ENCODE measurements around the gene SLC35C1. TPM values are rescaled to one million over a fixed set of nuclear protein-coding genes. Genes with fewer than 3 reads are reported as not detected.
"Not testable (repeated sequence)": the region's sequence is repeated elsewhere in the genome, so short reads cannot be mapped to it uniquely, and the experiment has no call there.

SLC35C1 gene
- total and polyA plus RNA-seq, 4 donors = 6.5 to 11.8 (median 10.5) TPM

GRCh38 chr11:45811571-45812290, 6.8 kb downstream of the SLC35C1 start:
- H3K9me3 ChIP-seq (ENCODE audit: control insufficient read depth, low read length) = no peaks in the 10 kb centered on the region
- intact Hi-C loops (cut with DNase I) = no loop called here
- H3K4me1 ChIP-seq (ENCODE audit: control insufficient read depth in 1 of 2, insufficient read depth in 2 of 2, low read length in 2 of 2) = no peaks in the 10 kb centered on the region
- peaks cover 0 to 5% of the 10 kb centered on the region in 2 donors for H3K36me3 ChIP-seq (ENCODE audit: control insufficient read depth in 1 of 2, insufficient read depth in 2 of 2, low read length in 1 of 2)
- WGBS, 2 donors = 85 to 91% methylated on average over 8 of the region's 8 CpGs
- H3K27me3 ChIP-seq (ENCODE audit: control insufficient read depth in 1 of 2, insufficient read depth in 2 of 2, low read length in 1 of 2) = no peaks in the 10 kb centered on the region
- no peak for DNase-seq
- H3K4me3 ChIP-seq (ENCODE audit: low read length in 2 of 2) = no peak overlapping the region
- no peak overlapping the region for H3K27ac ChIP-seq (ENCODE audit: low read depth in 1 of 2, low read length in 2 of 2)
- no peak for ATAC-seq (ENCODE audit: low FRiP score)

- 75 to 77% methylated on average over 7 of the region's 7 CpGs for WGBS, 2 donors
- no peaks in the 10 kb centered on the region for H3K4me1 ChIP-seq (ENCODE audit: control insufficient read depth in 1 of 2, insufficient read depth in 2 of 2, low read length in 2 of 2)
- no peak for ATAC-seq (ENCODE audit: low FRiP score)
- no peak overlapping the region for H3K27ac ChIP-seq (ENCODE audit: low read depth in 1 of 2, low read length in 2 of 2)
- no peaks in the 10 kb centered on the region for H3K27me3 ChIP-seq (ENCODE audit: control insufficient read depth in 1 of 2, insufficient read depth in 2 of 2, low read length in 1 of 2)
- H3K36me3 ChIP-seq (ENCODE audit: control insufficient read depth in 1 of 2, insufficient read depth in 2 of 2, low read length in 1 of 2) = peaks cover 0 to 5% of the 10 kb centered on the region in 2 donors
- H3K9me3 ChIP-seq (ENCODE audit: control insufficient read depth, low read length) = no peaks in the 10 kb centered on the region
- DNase-seq = no peak
- intact Hi-C loops (cut with DNase I) = no loop called here
- no peak overlapping the region for H3K4me3 ChIP-seq (ENCODE audit: low read length in 2 of 2)
Observed at GRCh38 chr11:45812581-45813548, 7.9 kb downstream of the SLC35C1 start.

- intact Hi-C loops (cut with DNase I) = no loop called here
- Histone ChIP-seq H3K27ac (ENCODE audit: low read depth in 1 of 2, low read length in 2 of 2) (no peak overlapping the region), H3K4me3 (ENCODE audit: low read length in 2 of 2) (no peak overlapping the region), H3K36me3 (ENCODE audit: control insufficient read depth in 1 of 2, insufficient read depth in 2 of 2, low read length in 1 of 2) (peaks cover 0 to 5% of the 10 kb centered on the region in 2 donors), H3K4me1 (ENCODE audit: control insufficient read depth in 1 of 2, insufficient read depth in 2 of 2, low read length in 2 of 2) (no peaks in the 10 kb centered on the region), H3K27me3 (ENCODE audit: control insufficient read depth in 1 of 2, insufficient read depth in 2 of 2, low read length in 1 of 2) (no peaks in the 10 kb centered on the region), H3K9me3 (ENCODE audit: control insufficient read depth, low read length) (no peaks in the 10 kb centered on the region)
- 86% methylated on average over 3 of the region's 3 CpGs for WGBS, 2 donors
- ATAC-seq (ENCODE audit: low FRiP score) (no peak), DNase-seq (no peak)
Observed at GRCh38 chr11:45815747-45816146, 10.8 kb downstream of the SLC35C1 start.

- peaks cover 0 to 2% of the 10 kb centered on the region in 2 donors for H3K36me3 ChIP-seq (ENCODE audit: control insufficient read depth in 1 of 2, insufficient read depth in 2 of 2, low read length in 1 of 2)
- no peak overlapping the region for H3K27ac ChIP-seq (ENCODE audit: low read depth in 1 of 2, low read length in 2 of 2)
- ATAC-seq (ENCODE audit: low FRiP score) (no peak), DNase-seq (no peak)
- H3K4me1 ChIP-seq (ENCODE audit: control insufficient read depth in 1 of 2, insufficient read depth in 2 of 2, low read length in 2 of 2) = no peaks in the 10 kb centered on the region
- no peaks in the 10 kb centered on the region for H3K9me3 ChIP-seq (ENCODE audit: control insufficient read depth, low read length)
- H3K4me3 ChIP-seq (ENCODE audit: low read length in 2 of 2) = no peak overlapping the region
- H3K27me3 ChIP-seq (ENCODE audit: control insufficient read depth in 1 of 2, insufficient read depth in 2 of 2, low read length in 1 of 2) = no peaks in the 10 kb centered on the region
- WGBS, 2 donors = 66 to 69% methylated on average over 3 of the region's 3 CpGs
- intact Hi-C loops (cut with DNase I) = no loop called here
Observed at GRCh38 chr11:45816614-45817013, 11.7 kb downstream of the SLC35C1 start.

- ATAC-seq (ENCODE audit: low FRiP score) (no peak), DNase-seq (no peak)
- 94 to 98% methylated on average over 7 of the region's 7 CpGs for WGBS, 2 donors
- no peaks in the 10 kb centered on the region for H3K9me3 ChIP-seq (ENCODE audit: control insufficient read depth, low read length)
- H3K27me3 ChIP-seq (ENCODE audit: control insufficient read depth in 1 of 2, insufficient read depth in 2 of 2, low read length in 1 of 2) = no peaks in the 10 kb centered on the region
- no peak overlapping the region for H3K27ac ChIP-seq (ENCODE audit: low read depth in 1 of 2, low read length in 2 of 2)
- no peak overlapping the region for H3K4me3 ChIP-seq (ENCODE audit: low read length in 2 of 2)
- intact Hi-C loops (cut with DNase I) = no loop called here
- H3K4me1 ChIP-seq (ENCODE audit: control insufficient read depth in 1 of 2, insufficient read depth in 2 of 2, low read length in 2 of 2) = no peaks in the 10 kb centered on the region
- no peaks in the 10 kb centered on the region for H3K36me3 ChIP-seq (ENCODE audit: control insufficient read depth in 1 of 2, insufficient read depth in 2 of 2, low read length in 1 of 2)
Observed at GRCh38 chr11:45817191-45817590, 12.2 kb downstream of the SLC35C1 start.

GRCh38 chr11:45818961-45819605, 14.1 kb downstream of the SLC35C1 start:
- Histone ChIP-seq H3K4me3 (ENCODE audit: low read length in 2 of 2) (no peak overlapping the region), H3K4me1 (ENCODE audit: control insufficient read depth in 1 of 2, insufficient read depth in 2 of 2, low read length in 2 of 2) (no peaks in the 10 kb centered on the region), H3K27ac (ENCODE audit: low read depth in 1 of 2, low read length in 2 of 2) (no peak overlapping the region), H3K9me3 (ENCODE audit: control insufficient read depth, low read length) (no peaks in the 10 kb centered on the region), H3K36me3 (ENCODE audit: control insufficient read depth in 1 of 2, insufficient read depth in 2 of 2, low read length in 1 of 2) (no peaks in the 10 kb centered on the region), H3K27me3 (ENCODE audit: control insufficient read depth in 1 of 2, insufficient read depth in 2 of 2, low read length in 1 of 2) (no peaks in the 10 kb centered on the region)
- 73 to 77% methylated on average over 6 of the region's 6 CpGs for WGBS, 2 donors
- ATAC-seq (ENCODE audit: low FRiP score) = no peak
- no peak for DNase-seq
- intact Hi-C loops (cut with DNase I) = no loop called here

- ATAC-seq (ENCODE audit: low FRiP score) (no peak), DNase-seq (no peak)
- no peak overlapping the region for H3K27ac ChIP-seq (ENCODE audit: low read depth in 1 of 2, low read length in 2 of 2)
- H3K4me1 ChIP-seq (ENCODE audit: control insufficient read depth in 1 of 2, insufficient read depth in 2 of 2, low read length in 2 of 2) = no peaks in the 10 kb centered on the region
- no peaks in the 10 kb centered on the region for H3K27me3 ChIP-seq (ENCODE audit: control insufficient read depth in 1 of 2, insufficient read depth in 2 of 2, low read length in 1 of 2)
- H3K36me3 ChIP-seq (ENCODE audit: control insufficient read depth in 1 of 2, insufficient read depth in 2 of 2, low read length in 1 of 2) = no peaks in the 10 kb centered on the region
- WGBS, 2 donors = 92 to 97% methylated on average over 5 of the region's 5 CpGs
- H3K4me3 ChIP-seq (ENCODE audit: low read length in 2 of 2) = no peak overlapping the region
- no peaks in the 10 kb centered on the region for H3K9me3 ChIP-seq (ENCODE audit: control insufficient read depth, low read length)
- intact Hi-C loops (cut with DNase I) = no loop called here
Observed at GRCh38 chr11:45820211-45820857, 15.4 kb downstream of the SLC35C1 start.

GRCh38 chr11:45826492-45826891, 21.5 kb downstream of the SLC35C1 start:
- H3K36me3 ChIP-seq (ENCODE audit: control insufficient read depth in 1 of 2, insufficient read depth in 2 of 2, low read length in 1 of 2); H3K27ac ChIP-seq (ENCODE audit: low read depth in 1 of 2, low read length in 2 of 2); H3K27me3 ChIP-seq (ENCODE audit: control insufficient read depth in 1 of 2, insufficient read depth in 2 of 2, low read length in 1 of 2); H3K9me3 ChIP-seq (ENCODE audit: control insufficient read depth, low read length); ATAC-seq (ENCODE audit: low FRiP score); intact Hi-C loops (cut with DNase I); H3K4me3 ChIP-seq (ENCODE audit: low read length in 2 of 2); H3K4me1 ChIP-seq (ENCODE audit: control insufficient read depth in 1 of 2, insufficient read depth in 2 of 2, low read length in 2 of 2): not testable (repeated sequence)
- 37 to 42% methylated on average over 7 of the region's 7 CpGs for WGBS, 2 donors
- peak in 1 of 2 donors; percentile 25 for DNase-seq
